GM21390 (cell line): ENCODE results near the gene SOX21.

Source experiments
- ATAC-seq: cut with Tn5 transposase; IDR thresholded peaks from one replicate; pipeline ENCODE4 v1.9.1; 2021; ENCODE audit not compliant: unreplicated experiment

SOX21 gene

GRCh38 chr13:94679614-94680013 lies 32.7 kb downstream of the SOX21 start:
- no peak for ATAC-seq

GRCh38 chr13:94678845-94679244 lies 33.5 kb downstream of the SOX21 start:
- ATAC-seq = no peak

- ATAC-seq = no peak
Measured at GRCh38 chr13:94677799-94678198, 34.5 kb downstream of the SOX21 start.

- peak; percentile 79 for ATAC-seq
Measured at GRCh38 chr13:94674609-94675348, 37.6 kb downstream of the SOX21 start.

GRCh38 chr13:94673851-94674250 lies 38.5 kb downstream of the SOX21 start:
- no peak for ATAC-seq

- no peak for ATAC-seq
Measured at GRCh38 chr13:94672400-94672799, 39.9 kb downstream of the SOX21 start.

- ATAC-seq = no peak
Measured at GRCh38 chr13:94667190-94667589, 45.2 kb downstream of the SOX21 start.

GRCh38 chr13:94666065-94666464 lies 46.3 kb downstream of the SOX21 start:
- ATAC-seq = no peak

GRCh38 chr13:94664889-94665288 lies 47.5 kb downstream of the SOX21 start:
- no peak for ATAC-seq

GRCh38 chr13:94662274-94662945 lies 49.9 kb downstream of the SOX21 start:
- no peak for ATAC-seq

- ATAC-seq = no peak
Measured at GRCh38 chr13:94661406-94661805, 50.9 kb downstream of the SOX21 start.

- ATAC-seq = peak; percentile 41
Measured at GRCh38 chr13:94660695-94661326, 51.5 kb downstream of the SOX21 start.
